Measurements from ENCODE around the gene GUK1.

Gene GUK1

GRCh38 chr1:228147151-228147693 is 7.1 kb downstream of the GUK1 start:
- H3K9me3 ChIP-seq (ENCODE audit: control insufficient read depth in 1 of 2, low read length in 2 of 2): no peaks in the 10 kb centered on the region
- H3K36me3 ChIP-seq (ENCODE audit: control insufficient read depth in 1 of 2, insufficient read depth in 2 of 2, low read length in 2 of 2): peaks cover 4 to 25% of the 10 kb centered on the region in 2 donors
- H3K4me1 ChIP-seq (ENCODE audit: control insufficient read depth in 1 of 2, insufficient read depth in 2 of 2, low read length in 2 of 2): peaks cover 15 to 57% of the 10 kb centered on the region in 2 donors
- H3K4me3 ChIP-seq (ENCODE audit: low read depth in 1 of 2, low read length in 2 of 2): no peak overlapping the region
- no peaks in the 10 kb centered on the region for H3K27me3 ChIP-seq (ENCODE audit: low read depth, low read length)
- H3K27ac ChIP-seq (ENCODE audit: low read length): no peak overlapping the region

GRCh38 chr1:228147768-228148167 is 7.7 kb downstream of the GUK1 start:
- Histone ChIP-seq H3K27ac (ENCODE audit: low read length) (no peak overlapping the region), H3K27me3 (ENCODE audit: low read depth, low read length) (no peaks in the 10 kb centered on the region), H3K4me3 (ENCODE audit: low read depth in 1 of 2, low read length in 2 of 2) (no peak overlapping the region), H3K9me3 (ENCODE audit: control insufficient read depth in 1 of 2, low read length in 2 of 2) (no peaks in the 10 kb centered on the region), H3K4me1 (ENCODE audit: control insufficient read depth in 1 of 2, insufficient read depth in 2 of 2, low read length in 2 of 2) (peaks cover 11 to 53% of the 10 kb centered on the region in 2 donors), H3K36me3 (ENCODE audit: control insufficient read depth in 1 of 2, insufficient read depth in 2 of 2, low read length in 2 of 2) (peaks cover 4 to 25% of the 10 kb centered on the region in 2 donors)

DNA sequence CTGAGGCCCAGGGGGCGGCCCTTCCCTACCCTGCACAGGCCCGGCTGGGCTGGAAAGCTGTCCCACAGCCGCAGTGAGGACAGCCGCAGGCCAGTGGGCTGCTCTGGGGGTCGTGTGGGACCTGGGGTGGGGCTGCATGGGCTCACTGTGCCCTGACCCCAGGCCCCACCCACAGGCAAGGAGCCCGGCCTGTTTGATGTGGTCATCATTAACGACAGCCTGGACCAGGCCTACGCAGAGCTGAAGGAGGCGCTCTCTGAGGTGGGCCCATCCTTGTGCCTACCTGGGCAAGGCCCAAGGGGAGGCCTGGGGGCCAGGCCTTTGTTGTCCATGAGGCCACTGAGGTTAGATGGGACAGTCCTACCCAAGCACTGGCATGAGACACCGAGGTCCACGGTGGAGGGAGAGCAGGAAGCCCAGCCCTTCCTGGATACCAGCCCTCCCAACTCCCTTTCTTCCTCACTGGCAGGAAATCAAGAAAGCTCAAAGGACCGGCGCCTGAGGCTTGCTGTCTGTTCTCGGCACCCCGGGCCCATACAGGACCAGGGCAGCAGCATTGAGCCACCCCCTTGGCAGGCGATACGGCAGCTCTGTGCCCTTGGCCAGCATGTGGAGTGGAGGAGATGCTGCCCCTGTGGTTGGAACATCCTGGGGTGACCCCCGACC is 8.2 kb downstream of the GUK1 start:
- no peaks in the 10 kb centered on the region for H3K27me3 ChIP-seq (ENCODE audit: low read depth, low read length)
- peaks cover 8 to 48% of the 10 kb centered on the region in 2 donors for H3K4me1 ChIP-seq (ENCODE audit: control insufficient read depth in 1 of 2, insufficient read depth in 2 of 2, low read length in 2 of 2)
- H3K36me3 ChIP-seq (ENCODE audit: control insufficient read depth in 1 of 2, insufficient read depth in 2 of 2, low read length in 2 of 2): peaks cover 4 to 25% of the 10 kb centered on the region in 2 donors
- H3K9me3 ChIP-seq (ENCODE audit: control insufficient read depth in 1 of 2, low read length in 2 of 2): no peaks in the 10 kb centered on the region
- peak overlapping the region; percentile 4 for H3K27ac ChIP-seq (ENCODE audit: low read length)
- H3K4me3 ChIP-seq (ENCODE audit: low read depth in 1 of 2, low read length in 2 of 2): no peak overlapping the region

- Histone ChIP-seq H3K27me3 (ENCODE audit: low read depth, low read length) (no peaks in the 10 kb centered on the region), H3K27ac (ENCODE audit: low read length) (peak overlapping the region; percentile 72), H3K4me1 (ENCODE audit: control insufficient read depth in 1 of 2, insufficient read depth in 2 of 2, low read length in 2 of 2) (peaks cover 8 to 41% of the 10 kb centered on the region in 2 donors), H3K36me3 (ENCODE audit: control insufficient read depth in 1 of 2, insufficient read depth in 2 of 2, low read length in 2 of 2) (peaks cover 4 to 25% of the 10 kb centered on the region in 2 donors), H3K4me3 (ENCODE audit: low read depth in 1 of 2, low read length in 2 of 2) (peak overlapping the region in 1 of 2 donors; percentile 60), H3K9me3 (ENCODE audit: control insufficient read depth in 1 of 2, low read length in 2 of 2) (no peaks in the 10 kb centered on the region)
Measured at GRCh38 chr1:228148935-228149405, 8.9 kb downstream of the GUK1 start.

DNA sequence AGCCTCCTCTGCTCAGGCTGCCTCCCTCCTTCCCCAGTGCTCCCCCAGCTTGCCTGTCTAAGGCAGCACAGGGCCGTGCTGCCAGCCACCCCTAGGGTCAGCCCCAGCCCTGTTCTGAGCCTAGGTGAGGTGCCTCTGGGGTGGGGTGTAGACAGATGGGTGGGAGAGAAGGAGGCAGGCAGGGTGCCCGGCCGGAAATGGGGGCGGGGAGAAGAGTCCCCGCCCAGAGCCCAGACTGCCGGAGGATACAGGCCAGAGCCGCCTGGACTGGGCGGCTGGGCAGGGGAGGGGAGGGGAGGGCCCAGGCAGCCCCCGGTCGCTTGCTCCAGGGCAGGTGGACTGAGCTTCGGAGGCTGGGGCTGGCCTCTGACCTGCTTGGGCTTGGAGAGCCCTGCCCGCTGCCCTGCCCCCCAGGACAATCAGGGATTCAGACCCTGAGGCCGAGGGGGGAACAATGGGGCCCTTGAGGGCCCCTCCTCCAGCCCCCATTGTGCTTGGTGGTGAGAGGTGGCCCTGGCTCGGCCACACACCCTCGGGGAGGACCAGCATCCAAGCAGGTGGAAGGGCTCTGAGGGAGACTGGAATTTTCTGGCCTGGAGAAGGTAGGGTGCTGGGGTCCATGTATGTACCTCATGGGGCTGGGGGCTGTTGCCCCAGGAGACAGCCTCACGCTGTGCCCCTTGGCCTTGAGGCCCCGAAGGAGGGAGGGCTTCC is 9.5 kb downstream of the GUK1 start, which contains the start of gene GJC2:
TSS of gene GJC2 (plus strand) at position 525 of the 714 bp plus-strand sequence. CDS start 7,829 bp downstream, outside the sequence.
- H3K36me3 ChIP-seq (ENCODE audit: control insufficient read depth in 1 of 2, insufficient read depth in 2 of 2, low read length in 2 of 2): peaks cover 4 to 25% of the 10 kb centered on the region in 2 donors
- H3K27ac ChIP-seq (ENCODE audit: low read length): peak within 1 kb of the TSS; percentile 72
- peaks cover 8 to 37% of the 10 kb centered on the region in 2 donors for H3K4me1 ChIP-seq (ENCODE audit: control insufficient read depth in 1 of 2, insufficient read depth in 2 of 2, low read length in 2 of 2)
- peak within 1 kb of the TSS; percentile 56 to 60 for H3K4me3 ChIP-seq (ENCODE audit: low read depth in 1 of 2, low read length in 2 of 2)
- no peaks in the 10 kb centered on the region for H3K9me3 ChIP-seq (ENCODE audit: control insufficient read depth in 1 of 2, low read length in 2 of 2)
- no peaks in the 10 kb centered on the region for H3K27me3 ChIP-seq (ENCODE audit: low read depth, low read length)

GRCh38 chr1:228150120-228150460 is 10.0 kb downstream of the GUK1 start:
- H3K4me1 ChIP-seq (ENCODE audit: control insufficient read depth in 1 of 2, insufficient read depth in 2 of 2, low read length in 2 of 2): peaks cover 8 to 37% of the 10 kb centered on the region in 2 donors
- H3K27me3 ChIP-seq (ENCODE audit: low read depth, low read length): no peaks in the 10 kb centered on the region
- peak overlapping the region; percentile 56 to 60 for H3K4me3 ChIP-seq (ENCODE audit: low read depth in 1 of 2, low read length in 2 of 2)
- H3K9me3 ChIP-seq (ENCODE audit: control insufficient read depth in 1 of 2, low read length in 2 of 2): no peaks in the 10 kb centered on the region
- peak overlapping the region; percentile 72 for H3K27ac ChIP-seq (ENCODE audit: low read length)
- peaks cover 4 to 25% of the 10 kb centered on the region in 2 donors for H3K36me3 ChIP-seq (ENCODE audit: control insufficient read depth in 1 of 2, insufficient read depth in 2 of 2, low read length in 2 of 2)

DNA sequence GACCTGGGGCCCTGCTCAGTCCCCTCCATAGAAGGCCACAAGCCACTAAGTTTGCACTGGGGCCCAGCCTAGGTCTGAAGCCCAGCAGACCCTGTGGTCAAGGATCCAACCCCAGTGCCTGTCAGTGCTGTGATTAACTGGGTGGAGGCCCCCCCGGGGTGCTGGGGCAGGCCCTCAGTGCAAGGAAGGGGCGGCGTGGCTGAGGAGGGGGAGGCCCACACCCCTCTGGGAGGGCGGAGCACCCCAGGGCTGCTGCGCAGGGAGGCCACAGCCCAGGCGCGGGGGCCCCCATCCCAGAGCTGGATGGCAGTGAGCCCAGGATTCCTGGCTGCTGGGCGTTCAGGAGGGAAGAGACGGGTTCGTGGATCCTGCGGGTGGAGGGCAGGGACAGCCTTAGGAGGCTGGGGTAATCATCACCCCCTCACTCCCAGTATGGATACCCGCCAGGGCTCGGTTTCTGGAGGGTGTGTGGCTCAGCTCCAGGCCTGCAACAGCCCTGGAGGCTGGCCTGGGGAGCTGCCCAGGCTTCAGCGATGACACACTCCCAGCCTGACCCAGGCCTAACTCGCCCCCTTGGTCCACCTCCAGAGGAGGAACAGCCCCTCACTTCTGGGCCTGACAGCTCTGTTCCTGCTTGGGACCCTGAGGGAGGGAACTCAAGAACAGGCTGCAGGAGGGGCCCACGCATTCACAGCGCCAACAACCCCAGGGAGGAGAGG is 10.5 kb downstream of the GUK1 start:
- H3K9me3 ChIP-seq (ENCODE audit: control insufficient read depth in 1 of 2, low read length in 2 of 2): no peaks in the 10 kb centered on the region
- peaks cover 4 to 24% of the 10 kb centered on the region in 2 donors for H3K36me3 ChIP-seq (ENCODE audit: control insufficient read depth in 1 of 2, insufficient read depth in 2 of 2, low read length in 2 of 2)
- peak overlapping the region; percentile 56 to 60 for H3K4me3 ChIP-seq (ENCODE audit: low read depth in 1 of 2, low read length in 2 of 2)
- peaks cover 8 to 37% of the 10 kb centered on the region in 2 donors for H3K4me1 ChIP-seq (ENCODE audit: control insufficient read depth in 1 of 2, insufficient read depth in 2 of 2, low read length in 2 of 2)
- peak overlapping the region; percentile 39 for H3K27ac ChIP-seq (ENCODE audit: low read length)
- no peaks in the 10 kb centered on the region for H3K27me3 ChIP-seq (ENCODE audit: low read depth, low read length)

- Histone ChIP-seq H3K27me3 (ENCODE audit: low read depth, low read length) (no peaks in the 10 kb centered on the region), H3K4me3 (ENCODE audit: low read depth in 1 of 2, low read length in 2 of 2) (peak overlapping the region in 1 of 2 donors; percentile 60), H3K4me1 (ENCODE audit: control insufficient read depth in 1 of 2, insufficient read depth in 2 of 2, low read length in 2 of 2) (peaks cover 8 to 37% of the 10 kb centered on the region in 2 donors), H3K27ac (ENCODE audit: low read length) (peak overlapping the region; percentile 39), H3K9me3 (ENCODE audit: control insufficient read depth in 1 of 2, low read length in 2 of 2) (no peaks in the 10 kb centered on the region), H3K36me3 (ENCODE audit: control insufficient read depth in 1 of 2, insufficient read depth in 2 of 2, low read length in 2 of 2) (peaks cover 4 to 17% of the 10 kb centered on the region in 2 donors)
Measured at GRCh38 chr1:228151180-228151925, 11.3 kb downstream of the GUK1 start.

DNA sequence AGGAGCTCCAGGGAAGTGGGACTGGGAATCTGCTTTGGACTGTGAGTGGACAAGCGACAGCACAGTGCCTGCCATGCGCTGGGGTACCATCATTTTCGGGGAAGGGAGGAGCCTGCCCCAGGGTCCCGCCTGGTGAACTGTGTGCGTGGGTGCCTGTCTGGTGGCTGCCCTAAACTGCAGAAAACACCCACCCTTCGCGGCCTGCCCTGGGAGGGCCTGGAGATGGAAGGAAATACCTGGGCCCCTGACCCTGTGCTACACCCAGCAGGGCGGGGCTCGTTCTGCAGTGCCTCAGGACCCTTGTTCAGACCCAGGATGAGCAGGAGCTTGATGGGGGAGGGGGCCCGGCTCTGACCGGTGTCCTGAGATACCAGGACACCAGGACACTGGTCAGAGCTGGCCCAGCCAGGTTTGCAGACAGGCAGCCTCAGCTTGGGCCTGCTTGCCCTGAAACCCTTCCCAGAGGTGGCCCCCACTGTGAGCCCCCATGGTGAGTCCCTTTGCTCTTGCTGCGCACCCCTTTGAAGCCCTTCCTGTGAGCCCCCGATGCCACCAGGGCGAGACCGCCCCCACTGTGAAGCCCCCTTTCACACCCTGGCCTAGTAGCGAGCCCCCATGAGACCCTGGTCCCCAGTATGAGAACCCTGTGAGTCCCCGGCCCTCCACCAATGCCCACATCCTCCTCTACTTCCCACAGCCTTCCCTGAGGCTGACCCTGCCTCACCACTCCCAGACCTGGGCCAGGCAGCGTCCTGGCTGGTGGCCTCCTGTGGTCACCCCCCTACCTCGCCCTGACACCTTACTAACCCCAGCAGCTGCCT is 12.2 kb downstream of the GUK1 start:
- no peak overlapping the region for H3K27ac ChIP-seq (ENCODE audit: low read length)

DNA sequence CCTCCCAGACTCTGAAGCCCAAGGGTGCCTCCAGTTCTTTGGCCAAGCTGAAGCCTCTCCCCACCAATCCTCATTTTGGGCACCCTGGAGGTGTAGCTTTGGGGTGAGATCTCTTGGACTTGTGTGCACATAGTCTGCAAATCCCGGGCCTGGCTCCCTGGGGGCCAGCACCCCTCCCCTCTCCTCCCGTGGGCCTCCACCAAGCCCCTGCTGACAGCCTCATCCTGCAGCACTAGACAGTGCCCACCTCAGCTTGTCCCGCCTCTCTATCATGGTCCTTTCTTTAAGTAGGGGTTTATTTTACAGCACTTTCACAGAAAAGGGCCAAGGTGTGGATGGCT is 12.8 kb downstream of the GUK1 start:
- Histone ChIP-seq H3K4me1 (ENCODE audit: control insufficient read depth in 1 of 2, insufficient read depth in 2 of 2, low read length in 2 of 2) (peaks cover 8 to 37% of the 10 kb centered on the region in 2 donors), H3K27ac (ENCODE audit: low read length) (no peak overlapping the region)

More for the DNA sequence above, 12.2 kb downstream of the GUK1 start:
- Histone ChIP-seq H3K4me3 (ENCODE audit: low read depth in 1 of 2, low read length in 2 of 2) (no peak overlapping the region), H3K9me3 (ENCODE audit: control insufficient read depth in 1 of 2, low read length in 2 of 2) (no peaks in the 10 kb centered on the region), H3K4me1 (ENCODE audit: control insufficient read depth in 1 of 2, insufficient read depth in 2 of 2, low read length in 2 of 2) (peaks cover 8 to 37% of the 10 kb centered on the region in 2 donors), H3K27me3 (ENCODE audit: low read depth, low read length) (no peaks in the 10 kb centered on the region), H3K36me3 (ENCODE audit: control insufficient read depth in 1 of 2, insufficient read depth in 2 of 2, low read length in 2 of 2) (peaks cover 4 to 9% of the 10 kb centered on the region in 2 donors)

More for the DNA sequence above, 12.8 kb downstream of the GUK1 start:
- no peaks in the 10 kb centered on the region for H3K27me3 ChIP-seq (ENCODE audit: low read depth, low read length)
- peaks cover under 1 to 7% of the 10 kb centered on the region in 2 donors for H3K36me3 ChIP-seq (ENCODE audit: control insufficient read depth in 1 of 2, insufficient read depth in 2 of 2, low read length in 2 of 2)
- no peaks in the 10 kb centered on the region for H3K9me3 ChIP-seq (ENCODE audit: control insufficient read depth in 1 of 2, low read length in 2 of 2)
- no peak overlapping the region for H3K4me3 ChIP-seq (ENCODE audit: low read depth in 1 of 2, low read length in 2 of 2)

Measured in muscle layer of duodenum (tissue), 2 donors.